Measurements from ENCODE around the gene SNX32.

The SNX32 gene

DNA sequence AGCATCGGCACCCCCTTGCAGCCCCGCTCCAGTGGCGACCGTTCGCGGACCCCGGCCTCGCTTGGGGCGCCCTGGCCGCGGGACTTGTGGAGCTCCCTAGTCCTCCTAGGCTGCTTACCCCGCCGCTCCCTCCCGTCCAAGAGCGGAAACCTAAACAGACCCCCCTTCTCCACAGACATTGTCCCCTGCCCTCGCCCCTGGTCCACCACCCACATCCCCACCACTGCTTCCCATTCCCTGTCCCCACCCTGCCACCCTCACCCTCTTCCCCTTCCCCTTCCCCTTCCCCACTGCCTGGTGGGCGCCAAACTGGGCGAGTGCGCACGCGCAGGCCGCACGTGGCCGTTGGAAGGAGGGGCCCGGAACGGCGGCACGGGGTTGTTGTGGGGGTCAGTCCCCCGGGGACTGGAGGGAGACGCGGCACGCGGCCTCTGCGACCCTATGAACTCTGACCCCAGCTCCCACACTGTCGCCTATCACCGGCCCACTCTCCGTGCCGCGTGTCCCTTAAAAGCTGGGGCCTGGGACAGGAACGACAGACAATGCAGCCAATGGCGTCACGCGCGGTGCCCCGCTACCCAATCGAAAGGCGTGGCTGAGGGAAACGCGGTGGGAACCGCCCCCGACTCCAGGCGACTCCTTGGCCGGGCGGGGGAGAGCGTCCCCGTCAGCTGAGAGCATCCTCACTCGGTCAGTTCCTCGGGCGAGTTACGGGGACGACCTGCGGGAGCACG lies at the start of gene SNX32:
Gene SNX32, plus strand, starts transcription at position 667 of the 734 bp plus-strand sequence. CDS start 103 bp downstream, outside the sequence.
- DNase-seq (ENCODE audit: low read depth in 2 of 2, low spot score in 1 of 2) = peak; percentile 81 to 92

DNA sequence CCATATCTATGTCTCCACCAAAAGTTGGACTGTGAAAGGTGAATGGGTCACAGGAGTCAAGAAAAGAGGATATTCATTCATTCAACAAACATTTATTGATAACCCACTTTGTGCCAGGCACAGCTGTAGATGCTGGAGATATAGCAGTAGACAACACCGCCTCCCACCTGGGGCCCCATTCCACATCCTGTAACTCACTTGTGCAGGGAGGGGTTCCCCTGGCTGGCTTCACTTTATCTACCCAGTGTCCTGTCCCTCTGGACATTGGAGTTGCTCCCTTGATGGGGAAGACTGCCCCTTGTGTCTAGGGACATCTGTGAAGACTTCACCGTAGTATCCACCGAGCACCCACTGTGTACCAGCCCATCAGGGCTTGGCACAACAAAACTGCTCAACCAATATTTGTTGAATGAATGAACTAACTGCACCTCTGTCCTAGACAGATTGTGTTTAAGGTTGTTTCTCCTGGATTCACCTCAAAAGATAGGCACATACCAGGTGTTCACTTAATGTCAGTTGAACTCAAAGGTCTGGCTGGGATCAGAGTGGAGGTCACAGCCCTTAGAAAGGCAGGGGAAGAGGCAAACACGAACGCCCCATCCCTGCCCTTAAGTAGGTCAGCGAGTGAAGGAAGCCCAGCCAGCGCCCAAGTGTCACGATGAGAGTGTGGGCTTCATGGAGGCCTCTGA lies 48.3 kb upstream of the SNX32 start:
- no peak for DNase-seq (ENCODE audit: low read depth in 2 of 2, low spot score in 1 of 2)

DNA sequence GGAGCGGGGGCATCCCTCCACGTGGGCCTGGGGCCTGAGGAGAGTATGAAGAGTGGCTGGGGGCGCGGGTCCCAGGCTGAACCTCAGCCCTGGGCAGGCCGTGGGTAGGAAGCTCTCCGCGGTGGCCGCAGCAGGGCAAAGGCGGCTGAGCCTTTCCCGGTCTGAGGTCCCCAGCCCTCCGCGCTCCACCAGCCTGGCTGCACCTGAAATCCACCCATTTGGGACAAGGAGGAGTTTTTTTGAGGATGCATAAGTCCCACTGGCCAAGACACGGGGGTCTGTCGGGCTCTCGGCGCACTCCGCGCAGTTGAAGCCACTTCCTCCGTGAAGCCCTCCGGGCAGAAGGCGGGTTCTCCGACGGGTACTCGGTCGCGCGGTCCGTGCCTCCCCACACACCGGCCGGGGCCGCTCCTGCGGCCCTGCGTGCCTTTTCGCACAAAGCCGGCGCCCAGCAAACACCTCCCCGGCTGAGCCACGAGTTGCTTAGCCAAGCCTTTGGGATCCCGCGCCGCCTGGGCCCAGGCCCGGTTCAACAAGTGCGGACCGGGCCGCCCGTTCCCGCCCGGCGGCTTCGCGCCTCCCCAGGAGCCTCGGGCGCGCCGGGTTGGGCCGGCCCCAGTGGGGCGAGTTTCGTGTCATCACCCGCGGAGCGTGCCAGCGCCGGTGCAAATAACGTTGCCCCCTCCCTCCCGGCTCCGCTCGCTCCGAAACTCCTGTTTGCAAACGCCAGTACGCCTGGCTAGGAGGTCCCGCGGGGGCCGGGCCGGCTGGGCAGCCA lies 47.6 kb upstream of the SNX32 start:
- no peak for DNase-seq (ENCODE audit: low read depth in 2 of 2, low spot score in 1 of 2)

DNA sequence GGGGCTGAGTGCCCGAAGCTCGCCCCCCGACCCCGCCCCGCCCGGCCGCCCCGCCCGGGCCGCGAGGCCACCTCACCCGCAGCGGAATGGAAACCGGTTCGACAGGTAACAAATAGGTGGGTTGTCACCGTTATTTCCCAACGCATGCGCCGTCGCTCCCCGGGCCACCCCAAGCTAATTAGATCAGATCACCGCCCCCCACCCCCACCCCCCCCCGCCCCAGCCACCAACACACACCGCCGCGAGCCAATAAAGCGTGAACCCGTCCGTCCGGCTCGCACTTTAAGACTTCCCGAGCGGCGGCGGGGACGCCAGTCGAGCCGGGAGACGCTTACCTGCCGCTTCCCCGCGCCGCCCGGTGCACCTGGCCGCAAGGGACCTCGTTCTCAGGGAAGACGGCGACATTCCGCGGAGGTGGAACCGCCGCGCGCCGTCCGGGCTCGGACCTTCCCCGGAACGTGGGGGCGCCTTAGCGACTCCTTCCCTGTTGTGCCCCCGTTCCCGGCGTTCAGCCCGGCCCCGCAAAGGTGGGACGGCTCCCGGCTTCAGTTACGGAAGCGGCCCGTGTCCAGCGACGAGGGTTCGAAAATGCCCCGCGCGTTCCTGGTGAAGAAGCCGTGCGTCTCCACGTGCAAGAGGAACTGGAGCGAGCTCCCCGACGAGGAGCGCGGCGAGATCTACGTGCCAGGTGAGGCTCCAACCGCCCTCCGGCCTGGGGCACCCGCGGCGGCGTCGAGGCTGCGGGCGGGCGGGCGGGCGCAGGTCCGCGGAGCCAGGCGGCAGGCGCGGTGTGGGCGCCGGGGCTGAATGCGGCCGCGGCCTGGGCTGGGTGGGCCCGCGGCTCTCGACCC lies 46.8 kb upstream of the SNX32 start, which contains the start of gene OVOL1:
Gene OVOL1, plus strand, starts transcription at position 278 of the 851 bp plus-strand sequence. Its CDS starts 311 bp downstream, at position 589.
- no peak for DNase-seq (ENCODE audit: low read depth in 2 of 2, low spot score in 1 of 2)

DNA sequence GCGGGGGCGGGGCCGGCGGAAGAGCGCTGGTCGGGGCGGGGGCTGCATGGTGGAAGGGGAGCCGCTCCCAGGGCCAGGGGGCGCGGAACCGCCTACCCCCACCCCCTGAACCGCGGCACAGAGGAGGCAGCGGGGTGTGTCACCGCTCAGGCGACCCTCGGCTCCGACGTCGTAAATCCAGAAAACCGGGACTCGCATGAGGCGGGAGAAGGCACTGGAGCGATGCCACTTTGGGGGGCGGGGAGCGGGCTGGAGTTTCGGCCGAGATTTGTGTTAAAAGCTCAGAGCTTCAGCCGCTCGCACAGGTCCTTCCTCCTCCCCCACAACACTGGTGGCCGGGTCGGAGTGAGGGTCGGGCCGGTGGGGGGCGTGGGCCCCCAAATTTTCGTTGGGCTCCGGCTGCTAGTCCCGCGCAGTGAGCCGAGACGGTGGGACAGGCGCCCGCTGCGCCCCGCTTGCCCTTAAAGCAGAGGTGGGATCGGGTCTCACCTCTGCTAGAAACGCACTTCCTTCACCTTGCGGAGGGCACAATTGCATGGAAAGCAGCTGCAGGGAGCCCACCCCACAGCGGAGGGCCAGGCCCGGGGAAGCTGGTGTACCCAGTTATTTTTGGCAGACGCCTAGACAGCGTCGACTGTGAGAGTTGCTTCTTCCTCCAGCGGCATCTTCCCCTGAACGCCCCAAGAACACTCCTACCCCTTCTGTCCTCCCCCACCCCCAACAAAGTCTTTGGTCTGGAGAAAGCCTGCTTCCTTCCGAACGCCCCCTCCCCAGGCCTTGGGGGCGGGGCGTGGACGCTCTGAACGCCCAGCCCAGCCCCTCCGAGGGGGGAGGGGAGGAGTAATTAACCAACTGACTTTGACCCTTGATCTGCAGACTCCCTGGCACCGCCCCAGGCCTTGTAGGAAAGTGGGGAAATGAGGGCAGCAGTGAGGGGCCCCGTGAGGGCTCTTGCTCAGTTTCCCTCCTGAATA lies 45.8 kb upstream of the SNX32 start:
- DNase-seq (ENCODE audit: low read depth in 2 of 2, low spot score in 1 of 2) = no peak

DNA sequence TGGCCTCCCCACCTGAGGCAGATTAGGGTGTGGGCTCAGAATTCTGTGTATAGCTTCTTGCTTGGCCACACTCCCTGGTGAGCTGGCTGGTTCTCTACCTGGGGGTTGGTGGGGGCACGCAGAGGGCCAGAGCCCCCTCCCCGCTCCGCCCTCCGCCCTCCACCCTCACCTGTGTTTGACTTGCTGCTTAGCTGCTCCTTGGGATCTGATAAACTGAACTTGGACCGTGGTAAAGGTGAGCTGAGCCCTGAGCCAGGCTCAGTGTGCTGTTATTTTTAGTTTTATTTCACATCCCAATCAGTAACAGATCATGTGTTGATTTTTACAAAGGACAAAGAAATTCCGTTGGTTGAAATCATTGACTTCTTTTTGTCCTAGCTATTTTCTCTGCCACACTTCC lies 44.9 kb upstream of the SNX32 start:
- no peak for DNase-seq (ENCODE audit: low read depth in 2 of 2, low spot score in 1 of 2)

DNA sequence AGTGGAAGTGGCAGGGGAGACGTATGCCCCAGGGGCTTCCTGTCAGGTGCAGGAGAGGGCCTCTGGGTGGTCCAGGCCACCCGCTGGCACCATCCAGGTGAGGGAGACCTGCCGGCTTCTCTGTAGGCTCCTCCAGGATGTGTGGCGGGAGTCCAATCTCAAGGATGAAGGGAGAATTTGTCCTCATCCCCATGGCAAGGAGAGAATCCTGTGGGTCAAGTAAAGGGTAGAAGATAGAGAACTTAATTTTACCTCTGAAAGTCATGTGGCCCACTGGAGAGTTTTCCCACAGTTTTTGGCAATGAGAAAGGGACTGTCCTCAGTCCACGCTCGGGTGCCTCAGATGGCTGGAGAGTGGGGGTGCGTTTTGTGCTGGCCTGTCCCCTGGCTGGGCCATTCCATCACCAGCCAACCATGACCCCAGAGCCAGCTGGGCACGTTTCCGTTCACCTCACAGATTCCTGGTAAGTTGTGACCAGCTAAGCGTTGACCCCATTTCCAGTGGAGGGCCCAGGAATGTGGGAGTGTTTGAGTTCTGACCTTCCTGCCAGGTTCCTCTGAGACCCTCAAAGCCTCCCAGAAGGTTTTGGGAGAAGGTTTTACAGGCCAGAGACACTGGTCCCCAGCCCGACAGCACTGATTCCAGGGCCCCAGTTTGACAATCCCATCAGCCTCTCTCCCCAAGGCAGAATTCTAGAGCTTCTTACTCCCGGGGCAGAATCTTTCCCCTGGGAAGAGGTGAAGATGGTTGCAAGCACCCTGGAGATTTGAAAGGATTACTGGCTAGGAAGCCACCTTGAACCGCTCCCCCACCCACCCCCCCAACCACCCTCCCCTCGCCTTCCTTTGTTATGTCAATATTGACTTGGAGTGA lies 44.3 kb upstream of the SNX32 start:
- DNase-seq (ENCODE audit: low read depth in 2 of 2, low spot score in 1 of 2) = no peak

DNA sequence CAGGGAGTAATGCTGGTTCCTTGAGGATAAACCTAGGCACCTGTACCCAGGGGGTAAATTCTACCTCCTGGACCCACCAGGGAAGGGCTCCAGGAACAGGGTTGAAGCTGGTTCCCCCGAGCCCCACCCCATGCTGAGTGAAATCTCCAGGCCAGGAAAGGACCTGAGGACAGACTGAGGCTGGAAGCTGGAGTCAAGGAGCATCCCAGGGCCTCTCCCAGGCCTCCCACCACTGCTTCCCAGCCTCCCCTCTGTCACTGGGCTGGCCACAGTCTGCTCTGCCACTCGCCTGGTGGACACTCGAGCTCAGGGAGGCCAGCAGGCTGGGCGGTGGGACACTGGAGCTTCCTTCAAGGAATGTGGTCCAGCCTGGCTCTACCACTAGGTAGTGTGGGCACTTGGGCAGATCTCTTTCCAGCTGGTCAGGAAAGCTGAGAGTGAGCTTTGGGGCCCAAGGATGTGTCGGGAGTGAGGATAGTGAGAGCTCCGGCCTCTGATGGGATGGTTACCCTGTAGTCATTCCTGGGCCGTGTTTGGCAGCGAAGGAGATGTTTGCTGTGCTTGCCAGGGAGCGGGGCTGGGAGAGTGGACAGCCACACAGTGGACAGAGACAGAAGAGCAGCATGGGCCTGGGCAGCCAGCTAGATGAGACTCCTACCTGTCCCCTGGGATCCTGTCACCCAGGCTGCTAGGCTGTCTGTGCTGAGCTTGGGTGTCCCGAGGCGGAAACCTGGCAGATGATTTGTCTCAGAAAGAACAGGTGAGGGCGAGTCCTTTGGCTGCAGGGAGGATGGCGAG lies 43.5 kb upstream of the SNX32 start:
- no peak for DNase-seq (ENCODE audit: low read depth in 2 of 2, low spot score in 1 of 2)

DNA sequence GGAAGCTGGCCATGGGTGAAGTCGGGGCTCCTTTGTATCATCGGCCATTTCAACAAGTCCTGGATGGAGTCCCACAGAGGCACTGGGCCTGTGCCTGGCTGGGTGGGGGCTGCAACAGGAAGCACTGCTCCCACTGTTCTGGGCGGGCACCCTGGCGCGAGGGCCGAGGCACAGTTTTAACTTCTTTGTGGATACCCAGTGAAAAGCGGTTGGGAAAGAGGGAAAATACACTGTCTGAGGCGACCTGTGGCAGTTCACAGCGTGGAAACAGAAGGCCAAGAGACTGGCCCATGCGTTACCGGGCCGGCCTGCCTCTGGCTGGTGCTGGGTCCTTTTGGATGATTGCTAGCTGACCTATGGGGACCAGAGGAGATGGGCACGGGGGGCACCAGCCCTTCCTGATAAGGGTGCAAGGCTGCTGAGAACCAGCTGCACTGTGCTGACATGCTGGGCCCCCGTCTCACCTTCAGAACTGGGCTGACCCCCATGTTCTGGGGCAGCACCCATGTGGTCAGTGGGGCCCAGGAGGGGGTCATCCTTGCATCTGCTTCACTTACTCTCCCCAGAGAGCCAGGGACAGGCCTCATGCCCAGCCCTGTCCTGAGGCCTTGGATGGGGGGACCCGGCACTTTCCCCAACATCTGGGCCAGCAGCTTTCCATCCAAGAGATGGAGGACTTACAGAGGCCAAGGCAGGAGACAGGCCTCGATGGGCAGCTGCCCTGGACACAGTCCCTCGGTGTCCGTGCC lies 42.7 kb upstream of the SNX32 start:
- no peak for DNase-seq (ENCODE audit: low read depth in 2 of 2, low spot score in 1 of 2)

DNA sequence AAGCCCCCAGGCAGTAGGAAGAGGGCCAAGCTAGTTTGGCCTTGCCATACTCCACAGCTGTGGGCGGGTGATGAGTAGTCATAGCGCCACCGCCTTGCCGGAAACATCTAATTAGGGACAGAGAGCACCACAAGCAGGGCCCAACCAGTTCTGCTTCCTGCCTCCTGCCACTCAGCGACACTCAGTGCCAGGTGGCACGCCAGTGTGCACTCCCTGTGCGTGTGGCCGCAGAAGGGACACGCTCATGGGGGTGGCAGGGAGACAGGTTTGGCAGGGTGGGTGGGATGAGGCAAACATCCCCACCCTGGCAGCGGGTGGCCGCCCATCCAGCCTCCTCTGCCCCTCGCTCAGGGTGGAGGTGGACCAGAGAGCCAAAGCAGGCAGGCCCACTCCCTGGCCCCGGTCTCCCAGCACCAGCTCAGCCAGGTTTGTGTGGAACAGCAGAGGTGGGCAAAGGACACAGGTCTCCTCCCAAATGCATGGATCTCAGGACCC lies 42.0 kb upstream of the SNX32 start:
- no peak for DNase-seq (ENCODE audit: low read depth in 2 of 2, low spot score in 1 of 2)

DNA sequence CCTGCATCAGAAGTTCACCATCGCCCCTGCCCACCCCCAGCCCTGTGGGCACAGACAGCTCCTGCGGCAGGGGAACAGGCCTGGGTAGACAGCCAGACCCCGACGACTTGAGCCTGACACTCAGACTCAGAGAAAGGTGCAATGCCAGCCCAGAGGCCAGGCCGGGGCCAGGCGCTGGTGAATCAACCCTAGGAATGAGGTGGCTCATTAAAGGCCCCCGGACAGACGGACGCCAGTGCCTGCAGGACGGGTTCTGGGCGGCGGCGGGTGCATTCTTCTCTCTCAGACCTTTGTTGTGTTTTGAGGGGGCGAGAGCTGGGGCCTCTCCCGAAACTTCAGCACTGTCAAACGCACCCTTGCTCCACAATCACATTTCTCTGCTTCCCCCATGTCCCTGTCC lies 41.3 kb upstream of the SNX32 start:
- DNase-seq (ENCODE audit: low read depth in 2 of 2, low spot score in 1 of 2) = no peak

DNA sequence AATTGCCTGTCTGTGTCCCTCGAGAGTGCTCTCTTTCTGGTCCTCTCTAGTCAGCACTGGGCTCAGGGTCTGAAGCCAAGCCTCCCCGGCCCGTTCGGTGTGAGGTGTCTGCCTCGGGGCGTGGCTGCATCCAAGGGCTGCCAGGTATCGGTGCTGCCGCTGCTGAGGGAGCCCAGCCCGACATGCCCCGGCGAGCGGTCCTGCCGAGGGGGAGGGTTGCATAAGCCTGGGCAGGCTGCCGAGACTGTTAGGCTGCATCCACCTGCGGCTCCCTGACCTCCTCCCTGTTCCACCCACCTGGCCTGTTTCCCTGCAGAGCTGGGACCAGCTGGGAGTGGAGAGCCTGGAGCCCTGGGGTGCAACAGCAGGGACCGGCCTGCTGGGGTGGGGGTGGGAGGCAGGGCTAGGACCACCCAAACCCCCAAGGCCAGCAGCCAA lies 40.6 kb upstream of the SNX32 start:
- no peak for DNase-seq (ENCODE audit: low read depth in 2 of 2, low spot score in 1 of 2)

DNA sequence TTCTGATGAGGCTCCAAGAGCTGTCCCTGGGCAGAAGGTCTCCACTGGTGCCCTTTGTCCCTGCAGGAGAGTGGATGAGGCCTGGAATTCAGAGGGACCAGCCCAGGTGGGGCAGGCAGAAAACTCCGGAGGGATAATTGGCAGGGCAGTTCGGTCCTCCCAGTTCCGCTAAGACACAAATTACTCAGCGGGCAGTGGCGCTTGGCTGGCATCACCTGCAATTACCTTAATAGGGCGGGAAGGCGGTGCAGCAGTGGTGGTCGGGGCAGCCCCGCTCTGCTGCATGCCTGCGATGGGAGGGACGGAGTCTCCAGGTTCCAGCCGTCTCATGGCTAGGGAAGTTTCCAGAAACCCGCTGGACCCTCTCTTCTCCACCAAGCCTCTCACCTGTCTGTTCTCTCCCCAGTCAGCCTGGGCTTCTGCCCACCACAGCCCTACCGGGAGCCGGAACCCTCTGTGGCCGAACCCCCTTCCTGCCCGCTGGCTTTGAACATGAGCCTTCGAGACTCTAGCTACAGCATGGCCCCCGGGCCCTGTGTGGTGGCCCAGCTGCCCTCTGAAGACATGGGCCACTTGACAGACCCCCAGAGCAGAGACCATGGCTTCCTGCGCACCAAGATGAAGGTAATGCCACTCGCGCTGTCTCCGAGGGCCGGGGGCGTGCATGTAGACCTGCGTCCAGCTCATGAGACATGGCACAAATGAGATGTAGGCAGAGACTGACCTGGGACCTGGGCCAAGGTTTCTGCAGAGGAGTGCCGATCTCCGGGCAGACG lies 40.0 kb upstream of the SNX32 start:
- no peak for DNase-seq (ENCODE audit: low read depth in 2 of 2, low spot score in 1 of 2)

DNA sequence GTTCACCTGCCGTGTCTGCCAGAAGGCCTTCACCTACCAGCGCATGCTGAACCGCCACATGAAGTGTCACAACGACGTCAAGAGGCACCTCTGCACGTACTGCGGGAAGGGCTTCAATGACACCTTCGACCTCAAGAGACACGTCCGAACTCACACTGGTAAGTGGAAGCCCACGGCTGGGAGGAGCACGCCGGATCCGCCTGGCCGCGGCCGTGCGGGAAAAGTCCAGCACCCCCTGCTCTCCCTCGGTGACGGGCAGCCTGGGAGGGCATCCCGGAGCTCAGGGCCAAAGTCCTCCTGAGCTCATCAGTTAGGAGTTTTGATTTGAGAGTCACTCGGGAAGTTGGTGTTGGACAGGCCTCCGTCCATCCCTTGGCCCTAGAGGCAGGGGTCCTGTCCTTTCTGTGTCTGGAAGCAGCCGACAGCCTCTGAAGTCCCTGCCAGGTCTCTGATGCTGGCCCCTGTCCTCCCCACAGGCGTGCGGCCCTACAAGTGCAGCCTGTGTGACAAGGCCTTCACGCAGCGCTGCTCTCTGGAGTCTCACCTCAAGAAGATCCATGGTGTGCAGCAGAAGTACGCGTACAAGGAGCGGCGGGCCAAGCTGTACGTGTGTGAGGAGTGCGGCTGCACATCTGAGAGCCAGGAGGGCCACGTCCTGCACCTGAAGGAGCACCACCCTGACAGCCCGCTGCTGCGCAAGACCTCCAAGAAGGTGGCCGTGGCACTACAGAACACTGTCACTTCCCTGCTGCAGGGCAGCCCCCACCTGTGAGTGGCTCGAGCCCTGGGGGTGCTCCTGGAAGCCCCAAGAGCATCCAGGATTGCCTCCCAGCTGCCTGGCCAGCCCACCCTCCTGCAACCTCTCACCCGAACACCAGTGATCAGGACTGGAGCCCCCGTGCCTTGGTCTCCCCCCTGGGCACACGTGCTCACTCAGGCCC lies 38.9 kb upstream of the SNX32 start:
- DNase-seq (ENCODE audit: low read depth in 2 of 2, low spot score in 1 of 2) = no peak
